ENCODE measurements around the gene SH3PXD2B. TPM values are rescaled to one million over a fixed set of nuclear protein-coding genes. Genes with fewer than 3 reads are reported as not detected.
A peak's percentile ranks its signal among the peaks of the same experiment; 100 is the strongest.

Gene SH3PXD2B
- polyA plus RNA-seq, 3 donors = 0.19 to 0.77 (median 0.31) TPM

- peak in 1 of 3 donors; percentile 48 for DNase-seq
- H3K4me3 ChIP-seq (replicated peaks in 1 of 3; ENCODE audit: low read depth in 2 of 3, low read length in 3 of 3) = no peak overlapping the region
- no peak overlapping the region for H3K4me2 ChIP-seq (replicated peaks; ENCODE audit: extremely low read depth, low read length, poor library complexity, severe bottlenecking)
- peaks cover 19 to 26% of the 10 kb centered on the region in 2 donors for H3K4me1 ChIP-seq (ENCODE audit: control insufficient read depth in 1 of 2, insufficient read depth in 2 of 2, low read length in 2 of 2)
- no peaks in the 10 kb centered on the region for H4K20me1 ChIP-seq (ENCODE audit: insufficient read depth, low read length)
- WGBS (ENCODE audit: insufficient coverage) = 100% methylated on average over 2 of the region's 4 CpGs
- intact Hi-C loops (cut with micrococcal nuclease) = loop anchor here in 1 of 2 donors (5.0 kb wide), 1 partner anchor 50 kb away; no protein-coding TSS in a partner anchor
- no peak overlapping the region for H3K4me3 Mint-ChIP-seq
- H2AFZ ChIP-seq (ENCODE audit: insufficient read depth, low read depth, low read length, poor library complexity, severe bottlenecking) = no peak overlapping the region
- H3K9me3 Mint-ChIP-seq = peaks cover 0 to 8% (median 0%) of the 10 kb centered on the region in 7 donors
- H3K27me3 Mint-ChIP-seq (ENCODE audit: low read depth in 3 of 3) = peaks cover 2 to 13% (median 4%) of the 10 kb centered on the region in 3 donors
- no peaks in the 10 kb centered on the region for H3K9me3 ChIP-seq (replicated peaks in 1 of 2; ENCODE audit: control insufficient read depth in 1 of 2, insufficient read depth in 1 of 2, low read length in 2 of 2)
- H3K9ac ChIP-seq (ENCODE audit: insufficient read depth, low read length, poor library complexity, severe bottlenecking) = no peak overlapping the region
- peaks cover 0 to 3% of the 10 kb centered on the region in 2 donors for H3K36me3 Mint-ChIP-seq
- H3K4me1 Mint-ChIP-seq = peaks cover 24% of the 10 kb centered on the region
- no peaks in the 10 kb centered on the region for H3K27me3 ChIP-seq (ENCODE audit: control insufficient read depth in 2 of 2, insufficient read depth in 2 of 2, low read length in 2 of 2)
- no peaks in the 10 kb centered on the region for H3K79me2 ChIP-seq (ENCODE audit: insufficient read depth, low read length)
- TF ChIP-seq, protein P1, sequence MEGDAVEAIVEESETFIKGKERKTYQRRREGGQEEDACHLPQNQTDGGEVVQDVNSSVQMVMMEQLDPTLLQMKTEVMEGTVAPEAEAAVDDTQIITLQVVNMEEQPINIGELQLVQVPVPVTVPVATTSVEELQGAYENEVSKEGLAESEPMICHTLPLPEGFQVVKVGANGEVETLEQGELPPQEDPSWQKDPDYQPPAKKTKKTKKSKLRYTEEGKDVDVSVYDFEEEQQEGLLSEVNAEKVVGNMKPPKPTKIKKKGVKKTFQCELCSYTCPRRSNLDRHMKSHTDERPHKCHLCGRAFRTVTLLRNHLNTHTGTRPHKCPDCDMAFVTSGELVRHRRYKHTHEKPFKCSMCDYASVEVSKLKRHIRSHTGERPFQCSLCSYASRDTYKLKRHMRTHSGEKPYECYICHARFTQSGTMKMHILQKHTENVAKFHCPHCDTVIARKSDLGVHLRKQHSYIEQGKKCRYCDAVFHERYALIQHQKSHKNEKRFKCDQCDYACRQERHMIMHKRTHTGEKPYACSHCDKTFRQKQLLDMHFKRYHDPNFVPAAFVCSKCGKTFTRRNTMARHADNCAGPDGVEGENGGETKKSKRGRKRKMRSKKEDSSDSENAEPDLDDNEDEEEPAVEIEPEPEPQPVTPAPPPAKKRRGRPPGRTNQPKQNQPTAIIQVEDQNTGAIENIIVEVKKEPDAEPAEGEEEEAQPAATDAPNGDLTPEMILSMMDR (IDR thresholded peaks at IDR 0.05) = no peak
- H3K36me3 ChIP-seq (replicated peaks in 1 of 2; ENCODE audit: control insufficient read depth in 1 of 2, insufficient read depth in 2 of 2, low read length in 2 of 2) = no peaks in the 10 kb centered on the region
- no peak overlapping the region for H3K27ac ChIP-seq (ENCODE audit: low read depth in 1 of 2, low read length in 2 of 2)
- H3K27ac Mint-ChIP-seq = peak overlapping the region in 6 of 7 donors; percentile 69 to 99 (median 96)
Observed at GRCh38 chr5:172362755-172363154, 91.6 kb downstream of the SH3PXD2B start.

- Mint-ChIP-seq H3K27ac (peak overlapping the region; percentile 85 to 99 (median 96)), H3K9me3 (peaks cover 0 to 3% (median 0%) of the 10 kb centered on the region in 7 donors), H3K4me3 (peak overlapping the region in 1 of 2 donors; percentile 73), H3K4me1 (peaks cover 24% of the 10 kb centered on the region), H3K27me3 (ENCODE audit: low read depth in 3 of 3) (peaks cover 2 to 14% (median 4%) of the 10 kb centered on the region in 3 donors), H3K36me3 (peaks cover 0 to 3% of the 10 kb centered on the region in 2 donors)
- TF ChIP-seq, protein P1 (IDR thresholded peaks at IDR 0.05) = no peak
- Histone ChIP-seq H3K9me3 (replicated peaks in 1 of 2; ENCODE audit: control insufficient read depth in 1 of 2, insufficient read depth in 1 of 2, low read length in 2 of 2) (no peaks in the 10 kb centered on the region), H3K27ac (ENCODE audit: low read depth in 1 of 2, low read length in 2 of 2) (peak overlapping the region; percentile 64 to 78), H3K27me3 (ENCODE audit: control insufficient read depth in 2 of 2, insufficient read depth in 2 of 2, low read length in 2 of 2) (no peaks in the 10 kb centered on the region), H3K4me2 (replicated peaks; ENCODE audit: extremely low read depth, low read length, poor library complexity, severe bottlenecking) (peak overlapping the region; percentile 5), H3K36me3 (replicated peaks in 1 of 2; ENCODE audit: control insufficient read depth in 1 of 2, insufficient read depth in 2 of 2, low read length in 2 of 2) (no peaks in the 10 kb centered on the region), H3K4me1 (ENCODE audit: control insufficient read depth in 1 of 2, insufficient read depth in 2 of 2, low read length in 2 of 2) (peaks cover 19 to 26% of the 10 kb centered on the region in 2 donors), H4K20me1 (ENCODE audit: insufficient read depth, low read length) (no peaks in the 10 kb centered on the region), H2AFZ (ENCODE audit: insufficient read depth, low read depth, low read length, poor library complexity, severe bottlenecking) (peak overlapping the region; percentile 46), H3K9ac (ENCODE audit: insufficient read depth, low read length, poor library complexity, severe bottlenecking) (no peak overlapping the region), H3K79me2 (ENCODE audit: insufficient read depth, low read length) (no peaks in the 10 kb centered on the region), H3K4me3 (replicated peaks in 1 of 3; ENCODE audit: low read depth in 2 of 3, low read length in 3 of 3) (no peak overlapping the region)
- 30% methylated on average over 6 of the region's 9 CpGs for WGBS (ENCODE audit: insufficient coverage)
- intact Hi-C loops (cut with micrococcal nuclease) = loop anchor here (1.0 to 5.0 kb wide), 2 partner anchors 49 to 51 kb away; no protein-coding TSS in a partner anchor
- DNase-seq = peak; percentile 92 to 99 (median 99)
Observed at GRCh38 chr5:172361566-172362238, 92.6 kb downstream of the SH3PXD2B start.

Measured in CD14-positive monocyte (primary cell).